K562 (cell line): Measurements from ENCODE around the gene ADGRG4. TPM values are rescaled to one million over a fixed set of nuclear protein-coding genes. Genes with fewer than 3 reads are reported as not detected.

Experiments used
- ATAC-seq: fragments of 200-7000 bp; cut with Tn5 transposase; 3 replicates; pipeline ENCODE4 v1.9.1; 2020; ENCODE audit warnings: moderate library complexity
- BruUV-seq: library from RNA; stranded (reverse); fragments of 400-500 nt; replicated peaks from 2 replicates; lab custom pipeline; 2021; lab: Mats Ljungman, UMichigan
- CTCF ChIA-PET: fragments of 300-600 bp; formaldehyde crosslinking; extraction: SDS; loops from one replicate; lab custom pipeline; 2021; ENCODE audit warnings: low intra/inter-chr PET ratio; lab: Yijun Ruan, JAX
- POLR2A ChIA-PET: fragments of 300-600, 350-650 bp; sonication (Branson Sonifier 250); formaldehyde crosslinking; extraction: SDS; loops from one replicate; lab custom pipeline; 2021; ENCODE audit warnings: antibody characterized with exemption, inconsistent platforms; lab: Yijun Ruan, JAX
- DNase-seq, 4 experiments: peaks; one replicate each; pipeline versions ENCODE4 v3.0.0 to v3.0.0-alpha.2; 2011 to 2018; ENCODE audit warnings: low spot score in 3 of 4, mixed read lengths in 3 of 4; ENCODE audit errors: extremely low read depth in 1 of 4
- FAIRE-seq: peaks from 2 replicates; lab custom pipeline; 2011; peaks lifted over from hg19 to GRCh38; lab: Jason Lieb, UNC
- H2AFZ ChIP-seq: 2 replicates; pipeline ENCODE4 v1.6.0; 2011; ENCODE audit warnings: low read depth, low read length, control low read depth, inconsistent platforms
- H3K27ac ChIP-seq: fragments of 200-600 bp; 3 replicates; pipeline ENCODE4 v1.8.0; 2011; ENCODE audit warnings: low read depth, mild to moderate bottlenecking, control low read depth, inconsistent platforms, low read length, moderate library complexity, mixed read lengths; ENCODE audit errors: extremely low read depth
- H3K27me3 ChIP-seq, 2 experiments: fragments of 300-600 bp in 1 of 2; 2 replicates in 1 of 2; 3 replicates in 1 of 2; pipeline versions ENCODE4 v1.6.0 to v1.8.0; 2011; ENCODE audit warnings: inconsistent platforms in 2 of 2, low read length in 2 of 2, mild to moderate bottlenecking in 1 of 2, mixed read lengths in 1 of 2, moderate library complexity in 1 of 2; ENCODE audit not compliant: control insufficient read depth in 2 of 2, insufficient read depth in 2 of 2
- H3K36me3 ChIP-seq: fragments of 300-600 bp; 3 replicates; pipeline ENCODE4 v1.8.0; 2011; ENCODE audit warnings: mild to moderate bottlenecking, low read length, inconsistent platforms; ENCODE audit not compliant: control insufficient read depth, insufficient read depth
- H3K4me1 ChIP-seq, 2 experiments: fragments of 200-600 bp in 1 of 2; replicated peaks in 1 of 2; 2 replicates in 1 of 2; 3 replicates in 1 of 2; pipeline versions ENCODE4 v1.5.1 to v1.8.0; 2011; ENCODE audit warnings: inconsistent platforms in 2 of 2, low read length in 2 of 2, mild to moderate bottlenecking in 1 of 2, mixed read lengths in 1 of 2, moderate library complexity in 1 of 2; ENCODE audit not compliant: control insufficient read depth in 2 of 2, insufficient read depth in 2 of 2
- H3K4me2 ChIP-seq: 2 replicates; pipeline ENCODE4 v1.6.1; 2011; ENCODE audit warnings: low read length, control low read depth, inconsistent platforms, mixed read lengths; ENCODE audit not compliant: insufficient read depth
- H3K4me3 ChIP-seq: fragments of 200-600 bp; sonication (generic), shearing (Covaris generic); 2 replicates; pipeline ENCODE4 v1.5.1; 2016; ENCODE audit warnings: control low read depth, inconsistent platforms
- H3K79me2 ChIP-seq: fragments of 200-600 bp; 3 replicates; pipeline ENCODE4 v1.8.0; 2011; ENCODE audit warnings: low read length, inconsistent platforms; ENCODE audit not compliant: control insufficient read depth, insufficient read depth
- H3K9ac ChIP-seq, 2 experiments: 2 replicates each; pipeline versions ENCODE4 v1.6.0 to v1.6.1; 2011; ENCODE audit warnings: low read depth in 2 of 2, low read length in 2 of 2, control low read depth in 1 of 2, inconsistent platforms in 1 of 2, mild to moderate bottlenecking in 1 of 2, mixed read lengths in 1 of 2; ENCODE audit not compliant: insufficient read depth in 1 of 2
- H3K9me1 ChIP-seq: one replicate; pipeline ENCODE4 v1.6.0; 2011; ENCODE audit warnings: inconsistent platforms, mild to moderate bottlenecking, low read length, moderate library complexity; ENCODE audit not compliant: control insufficient read depth, insufficient read depth
- H3K9me3 ChIP-seq: replicated peaks from 2 replicates; pipeline ENCODE4 v1.5.1; 2011; ENCODE audit warnings: low read depth, low read length, inconsistent platforms; ENCODE audit not compliant: control insufficient read depth, insufficient read depth
- H4K20me1 ChIP-seq: replicated peaks from 2 replicates; pipeline ENCODE4 v1.6.1; 2011; ENCODE audit warnings: low read length, inconsistent platforms, mixed read lengths; ENCODE audit not compliant: control insufficient read depth, insufficient read depth
- ATF3 ChIP-seq, 2 experiments: fragments of 450-650 bp in 1 of 2; sonication (generic) in 1 of 2; formaldehyde crosslinking in 1 of 2; IDR thresholded peaks in 1 of 2; conservative IDR thresholded peaks in 1 of 2; 2 replicates each; pipeline versions ENCODE4 v1.6.1 to v1.8.1; 2016 to 2023; ENCODE audit warnings: mild to moderate bottlenecking in 2 of 2, moderate library complexity in 2 of 2, inconsistent platforms in 1 of 2, missing genetic modification reagents in 1 of 2
- ATF6 ChIP-seq: sonication (generic); formaldehyde crosslinking; IDR thresholded peaks from 2 replicates; pipeline ENCODE4 v1.4.0; 2020; ENCODE audit warnings: mild to moderate bottlenecking, missing genetic modification reagents
- CEBPG ChIP-seq, 3 experiments: fragments of 200-800 bp in 1 of 3; sonication (Bioruptor generic) in 1 of 3; sonication (generic) in 1 of 3; formaldehyde crosslinking in 1 of 3; IDR thresholded peaks in 2 of 3; conservative IDR thresholded peaks in 1 of 3; 2 replicates each; pipeline versions ENCODE4 v1.6.1 to v1.8.0; 2016 to 2022; ENCODE audit warnings: missing compliant biosample characterization in 2 of 3, missing genetic modification characterization in 2 of 3, mild to moderate bottlenecking in 1 of 3, missing genetic modification reagents in 1 of 3
- FOXJ2 ChIP-seq: fragments of 200-800 bp; sonication (Bioruptor generic); IDR thresholded peaks from 2 replicates; pipeline ENCODE4 v1.6.1; 2016; ENCODE audit warnings: missing genetic modification characterization, missing compliant biosample characterization
- HDAC3 ChIP-seq: fragments of 450-650 bp; IDR thresholded peaks from 2 replicates; pipeline ENCODE4 v1.6.1; 2018; ENCODE audit warnings: borderline replicate concordance, mild to moderate bottlenecking, moderate library complexity; ENCODE audit not compliant: partially characterized antibody
- IRF9 ChIP-seq: fragments of 450-650 bp; IDR thresholded peaks from 2 replicates; pipeline ENCODE4 v1.6.1; 2016; ENCODE audit warnings: missing biosample characterization, missing genetic modification characterization
- LARP7 ChIP-seq: fragments of 450-650 bp; IDR thresholded peaks from 2 replicates; pipeline ENCODE4 v1.6.1; 2016
- MAX ChIP-seq: sonication (generic); formaldehyde crosslinking; IDR thresholded peaks from 2 replicates; pipeline ENCODE4 v1.9.0; 2022; ENCODE audit warnings: mild to moderate bottlenecking, missing genetic modification reagents
- PRDM10 ChIP-seq: fragments of 450-650 bp; IDR thresholded peaks from 2 replicates; pipeline ENCODE4 v1.6.1; 2018; ENCODE audit not compliant: partially characterized antibody
- RBFOX2 ChIP-seq: fragments of 200-400 bp; formaldehyde crosslinking; IDR thresholded peaks from 2 replicates; pipeline ENCODE4 v1.6.1; 2017; ENCODE audit warnings: low read depth, mild to moderate bottlenecking, low read length, moderate library complexity
- ZNF589 ChIP-seq: fragments of 200-800 bp; sonication (Bioruptor generic); IDR thresholded peaks from 2 replicates; pipeline ENCODE4 v1.6.1; 2016; ENCODE audit warnings: low read depth, missing genetic modification characterization, missing compliant biosample characterization
- WGBS: fragments of 100-300 bp; shearing (Covaris generic); methylation state at CpG from one replicate; pipeline ENCODE4 v1.1.6; 2016; ENCODE audit warnings: low coverage, mixed read lengths; ENCODE audit not compliant: insufficient coverage; ENCODE audit errors: missing lambda C conversion rate; 5-methylcytosine and 5-hydroxymethylcytosine counted together
- in situ Hi-C: fragments of 300-500 bp; cut with MboI; formaldehyde crosslinking; loops from 4 replicates; pipeline ENCODE4 v1.15.0; 2018; ENCODE audit warnings: inconsistent platforms, mixed read lengths
- intact Hi-C: fragments of 100-400 bp; cut with micrococcal nuclease; formaldehyde crosslinking; loops from 2 replicates; pipeline ENCODE4 v1.14.2; 2022
- polyA plus RNA-seq, 8 experiments: library from polyadenylated mRNA; depleted of rRNA in 4 of 8; stranded (reverse) in 5 of 8; unstranded in 3 of 8; fragments of >200 nt; fragmentation: Nextera tagmentation in 2 of 8; fragmentation: Illumina TruSeq in 1 of 8; extraction: Ambion mirVana in 2 of 8; extraction: Trizol in 1 of 8; gene quantifications; 2 replicates each; pipeline versions ENCODE4 v1.2.1 to v1.2.3, GENCODE V29; 2011 to 2014; ENCODE audit warnings: inconsistent platforms in 1 of 8, missing spikeins in 1 of 8
- total RNA-seq, 7 experiments: library from RNA; depleted of rRNA in 6 of 7; stranded (reverse); fragments of >200 nt in 6 of 7; fragmentation: Illumina TruSeq in 2 of 7; extraction: Trizol in 2 of 7; gene quantifications; 2 replicates each; pipeline versions ENCODE4 v1.2.1 to v1.2.3, GENCODE V29; 2011 to 2021; ENCODE audit warnings: low replicate concordance in 1 of 7

The ADGRG4 gene
- total and polyA plus RNA-seq, 9 of the 15 experiments (the other 6 are each of a cell fraction or from before 2014, with no cell fraction given): not detected

GRCh38 chrX:136318895-136319597, 18.3 kb downstream of the ADGRG4 start:
- CTCF ChIA-PET: no interaction called here
- intact Hi-C loops: no loop called here
- Histone ChIP-seq H2AFZ (no peak overlapping the region), H4K20me1 (no peaks in the 10 kb centered on the region), H3K27ac (no peak overlapping the region), H3K79me2 (no peaks in the 10 kb centered on the region), H3K4me1 (no peaks in the 10 kb centered on the region), H3K9ac (no peak overlapping the region), H3K9me3 (no peaks in the 10 kb centered on the region), H3K9me1 (no peaks in the 10 kb centered on the region), H3K4me3 (no peak overlapping the region), H3K27me3 (no peaks in the 10 kb centered on the region; a peak in 1 of 5 replicates), H3K4me2 (no peak overlapping the region), H3K36me3 (no peaks in the 10 kb centered on the region)
- POLR2A ChIA-PET: interaction anchor here (1.1 kb wide), 1 partner anchor 10 kb away, joined by 4 read pairs; no protein-coding TSS in a partner anchor
- in situ Hi-C loops: no loop called here
- no peak for FAIRE-seq
- no peak for DNase-seq
- no TSS peak for BruUV-seq
- ATAC-seq: peak; percentile 41
- WGBS: 12% methylated on average over 8 of the region's 8 CpGs
- no peak for TF ChIP-seq FOXJ2 (tag)
- TF ChIP-seq HDAC3: no peak
- no peak for TF ChIP-seq RBFOX2
- peak; percentile 52; the same call in 1 of the 2 replicates for TF ChIP-seq ZNF589 (CRISPR knock-in tag)
- no peak for TF ChIP-seq PRDM10
- TF ChIP-seq ATF3 (IDR thresholded peaks at IDR 0.05): peak; percentile 85
- no peak for TF ChIP-seq ATF3 (CRISPR knock-in tag; conservative IDR thresholded peaks at IDR 0.05)
- TF ChIP-seq ATF6 (CRISPR knock-in tag): no peak
- no peak for TF ChIP-seq MAX (CRISPR knock-in tag)
- TF ChIP-seq IRF9 (tag): peak; percentile 34; the same call in 1 of the 2 replicates
- peak; percentile 68; the same call in 1 of the 2 replicates for TF ChIP-seq CEBPG (CRISPR knock-in tag; IDR thresholded peaks at IDR 0.05)
- peak; percentile 91 to 93 for TF ChIP-seq CEBPG (tag; conservative IDR thresholded peaks at IDR 0.05 in 1 of 2, IDR thresholded peaks at IDR 0.05 in 1 of 2)
- no peak for TF ChIP-seq LARP7
